Upper lobe of right lung (tissue), 1 donor: ENCODE measurements around the gene KLF5. TPM values are rescaled to one million over a fixed set of nuclear protein-coding genes. Genes with fewer than 3 reads are reported as not detected.
A peak's percentile ranks its signal among the peaks of the same experiment; 100 is the strongest.

Experiments
- ATAC-seq: fragments of 200-7000 bp; cut with Tn5 transposase; one replicate; pipeline ENCODE4 v1.9.1; 2020; ENCODE audit warnings: mild to moderate bottlenecking, moderate library complexity
- DNase-seq: peaks from one replicate; pipeline ENCODE4 v3.0.0-alpha.2; 2020
- H3K27ac ChIP-seq: fragments of 200-600 bp; one replicate; pipeline ENCODE4 v1.8.0; 2022
- H3K27me3 ChIP-seq: fragments of 200-600 bp; one replicate; pipeline ENCODE4 v1.8.0; 2022; ENCODE audit warnings: mild to moderate bottlenecking
- H3K36me3 ChIP-seq: fragments of 200-600 bp; one replicate; pipeline ENCODE4 v1.8.0; 2022
- H3K4me1 ChIP-seq: fragments of 200-600 bp; one replicate; pipeline ENCODE4 v1.8.0; 2022
- H3K4me3 ChIP-seq: fragments of 200-600 bp; one replicate; pipeline ENCODE4 v1.8.0; 2022; ENCODE audit warnings: mild to moderate bottlenecking
- H3K9me3 ChIP-seq: fragments of 200-600 bp; one replicate; pipeline ENCODE4 v1.8.0; 2022
- intact Hi-C: fragments of 100-400 bp; cut with DNase I; formaldehyde crosslinking; loops from one replicate; pipeline ENCODE4 v1.11.0; 2022
- total RNA-seq: library from RNA; stranded (reverse); fragmentation: NEBNext Ultra II Directional; extraction: Animal tissue kit (Norgen Biotek cat#: 25700); gene quantifications from one replicate; pipeline ENCODE4 v1.2.1, GENCODE V29; 2021
- TF ChIP-seq, protein P1 (sequence below): fragments of 200-600 bp; IDR thresholded peaks from one replicate; pipeline ENCODE4 v1.8.0; 2022; ENCODE audit warnings: antibody characterized with exemption
- donor health status: DM: no; HTN: yes; CAD: no; lungs with severe emphysema.

Gene KLF5
- total RNA-seq, 1 donor from 2014 or later: 53.7 TPM

GRCh38 chr13:73060251-73061160 is 1.7 kb downstream of the KLF5 start:
- Histone ChIP-seq H3K27ac (peak overlapping the region; percentile 84), H3K9me3 (no peaks in the 10 kb centered on the region), H3K27me3 (peaks cover 19% of the 10 kb centered on the region), H3K36me3 (peaks cover 6% of the 10 kb centered on the region), H3K4me3 (peak overlapping the region; percentile 73), H3K4me1 (peaks cover 5% of the 10 kb centered on the region)
- TF ChIP-seq, protein P1, sequence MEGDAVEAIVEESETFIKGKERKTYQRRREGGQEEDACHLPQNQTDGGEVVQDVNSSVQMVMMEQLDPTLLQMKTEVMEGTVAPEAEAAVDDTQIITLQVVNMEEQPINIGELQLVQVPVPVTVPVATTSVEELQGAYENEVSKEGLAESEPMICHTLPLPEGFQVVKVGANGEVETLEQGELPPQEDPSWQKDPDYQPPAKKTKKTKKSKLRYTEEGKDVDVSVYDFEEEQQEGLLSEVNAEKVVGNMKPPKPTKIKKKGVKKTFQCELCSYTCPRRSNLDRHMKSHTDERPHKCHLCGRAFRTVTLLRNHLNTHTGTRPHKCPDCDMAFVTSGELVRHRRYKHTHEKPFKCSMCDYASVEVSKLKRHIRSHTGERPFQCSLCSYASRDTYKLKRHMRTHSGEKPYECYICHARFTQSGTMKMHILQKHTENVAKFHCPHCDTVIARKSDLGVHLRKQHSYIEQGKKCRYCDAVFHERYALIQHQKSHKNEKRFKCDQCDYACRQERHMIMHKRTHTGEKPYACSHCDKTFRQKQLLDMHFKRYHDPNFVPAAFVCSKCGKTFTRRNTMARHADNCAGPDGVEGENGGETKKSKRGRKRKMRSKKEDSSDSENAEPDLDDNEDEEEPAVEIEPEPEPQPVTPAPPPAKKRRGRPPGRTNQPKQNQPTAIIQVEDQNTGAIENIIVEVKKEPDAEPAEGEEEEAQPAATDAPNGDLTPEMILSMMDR: no peak
- no peak for ATAC-seq
- intact Hi-C loops: no loop called here
- no peak for DNase-seq

DNA sequence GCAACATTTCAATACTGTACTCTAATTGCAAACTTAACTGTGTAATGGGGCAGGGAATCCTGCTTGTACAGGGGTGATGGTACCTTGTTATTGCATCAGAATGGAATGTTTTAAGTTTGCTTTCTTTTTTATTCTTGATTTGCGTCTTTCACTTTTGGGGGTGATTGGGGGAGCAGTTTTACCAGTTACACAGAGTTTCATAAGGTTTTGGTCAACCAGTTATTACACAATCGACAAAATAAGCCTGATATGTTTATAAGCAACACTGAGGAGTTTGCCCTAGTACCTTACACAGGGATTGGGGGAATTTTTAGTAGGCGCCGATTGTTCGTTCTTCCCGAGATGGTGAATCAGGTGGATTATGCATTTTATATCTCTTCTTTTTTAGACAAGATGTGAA is 2.7 kb downstream of the KLF5 start:
- Histone ChIP-seq H3K4me3 (peak overlapping the region; percentile 73), H3K27me3 (peaks cover 16% of the 10 kb centered on the region), H3K4me1 (peaks cover 5% of the 10 kb centered on the region), H3K27ac (peak overlapping the region; percentile 84), H3K36me3 (peaks cover 6% of the 10 kb centered on the region), H3K9me3 (no peaks in the 10 kb centered on the region)
- TF ChIP-seq, protein P1: no peak
- DNase-seq (no peak), ATAC-seq (no peak)
- intact Hi-C loops: no loop called here

DNA sequence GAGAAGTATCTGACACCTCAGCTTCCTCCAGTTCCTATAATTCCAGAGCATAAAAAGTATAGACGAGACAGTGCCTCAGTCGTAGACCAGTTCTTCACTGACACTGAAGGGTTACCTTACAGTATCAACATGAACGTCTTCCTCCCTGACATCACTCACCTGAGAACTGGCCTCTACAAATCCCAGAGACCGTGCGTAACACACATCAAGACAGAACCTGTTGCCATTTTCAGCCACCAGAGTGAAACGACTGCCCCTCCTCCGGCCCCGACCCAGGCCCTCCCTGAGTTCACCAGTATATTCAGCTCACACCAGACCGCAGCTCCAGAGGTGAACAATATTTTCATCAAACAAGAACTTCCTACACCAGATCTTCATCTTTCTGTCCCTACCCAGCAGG is 3.1 kb downstream of the KLF5 start:
- TF ChIP-seq, protein P1: no peak
- H3K36me3 ChIP-seq: peaks cover 6% of the 10 kb centered on the region
- intact Hi-C loops: no loop called here
- DNase-seq: no peak
- H3K27me3 ChIP-seq: peaks cover 12% of the 10 kb centered on the region
- H3K4me1 ChIP-seq: peaks cover 5% of the 10 kb centered on the region
- H3K4me3 ChIP-seq: peak overlapping the region; percentile 73
- peak overlapping the region; percentile 84 for H3K27ac ChIP-seq
- ATAC-seq: no peak
- H3K9me3 ChIP-seq: no peaks in the 10 kb centered on the region

DNA sequence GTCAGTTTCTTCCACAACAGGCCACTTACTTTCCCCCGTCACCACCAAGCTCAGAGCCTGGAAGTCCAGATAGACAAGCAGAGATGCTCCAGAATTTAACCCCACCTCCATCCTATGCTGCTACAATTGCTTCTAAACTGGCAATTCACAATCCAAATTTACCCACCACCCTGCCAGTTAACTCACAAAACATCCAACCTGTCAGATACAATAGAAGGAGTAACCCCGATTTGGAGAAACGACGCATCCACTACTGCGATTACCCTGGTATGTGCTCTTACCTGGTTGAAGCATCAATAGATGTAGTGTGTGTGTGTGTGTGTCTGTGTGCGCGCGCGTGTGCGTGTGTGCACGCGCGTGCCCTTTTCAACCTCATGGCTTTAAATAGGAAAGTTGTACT is 3.7 kb downstream of the KLF5 start:
- TF ChIP-seq, protein P1: no peak
- DNase-seq (no peak), ATAC-seq (no peak)
- Histone ChIP-seq H3K4me3 (peak overlapping the region; percentile 73), H3K27ac (peak overlapping the region; percentile 4), H3K27me3 (peaks cover 6% of the 10 kb centered on the region), H3K9me3 (no peaks in the 10 kb centered on the region), H3K36me3 (peaks cover 6% of the 10 kb centered on the region), H3K4me1 (peaks cover 5% of the 10 kb centered on the region)
- intact Hi-C loops: no loop called here

GRCh38 chr13:73063166-73063565 is 4.4 kb downstream of the KLF5 start:
- TF ChIP-seq, protein P1: no peak

More at GRCh38 chr13:73063166-73063565, 4.4 kb downstream of the KLF5 start:
- ATAC-seq (no peak), DNase-seq (no peak)
- Histone ChIP-seq H3K36me3 (peaks cover 6% of the 10 kb centered on the region), H3K27me3 (no peaks in the 10 kb centered on the region), H3K9me3 (no peaks in the 10 kb centered on the region), H3K4me1 (peaks cover 5% of the 10 kb centered on the region), H3K27ac (no peak overlapping the region), H3K4me3 (peak overlapping the region; percentile 73)
- intact Hi-C loops: no loop called here
